H9 (cell line): ENCODE measurements around the gene TMOD1. TPM values are rescaled to one million over a fixed set of nuclear protein-coding genes. Genes with fewer than 3 reads are reported as not detected.

Experiments used
- DNase-seq: peaks from one replicate; pipeline ENCODE4 v3.0.0-alpha.2; 2017
- H2AFZ ChIP-seq: one replicate; pipeline ENCODE4 v1.6.1; 2013; ENCODE audit warnings: mild to moderate bottlenecking, low read length, control low read depth, moderate library complexity
- H2AK5ac ChIP-seq: 2 replicates; pipeline ENCODE4 v1.6.1; 2013; ENCODE audit warnings: low read length, control low read depth, mixed read lengths; ENCODE audit not compliant: insufficient read length
- H2BK120ac ChIP-seq: one replicate; pipeline ENCODE4 v1.6.1; 2013; ENCODE audit warnings: low read depth, mild to moderate bottlenecking, low read length, control low read depth, inconsistent platforms; ENCODE audit not compliant: poor library complexity, severe bottlenecking
- H2BK12ac ChIP-seq: 2 replicates; pipeline ENCODE4 v1.6.1; 2013; ENCODE audit warnings: low read length, control low read depth, mixed read lengths, low read depth; ENCODE audit not compliant: insufficient read length
- H2BK15ac ChIP-seq: 2 replicates; pipeline ENCODE4 v1.6.1; 2013; ENCODE audit warnings: low read depth, low read length, control low read depth
- H2BK20ac ChIP-seq: one replicate; pipeline ENCODE4 v1.6.1; 2013; ENCODE audit warnings: low read depth, mild to moderate bottlenecking, low read length, control low read depth, inconsistent platforms; ENCODE audit not compliant: poor library complexity, severe bottlenecking
- H2BK5ac ChIP-seq: 2 replicates; pipeline ENCODE4 v1.6.1; 2013; ENCODE audit warnings: low read length, control low read depth, mixed read lengths; ENCODE audit not compliant: insufficient read length
- H3K14ac ChIP-seq: 2 replicates; pipeline ENCODE4 v1.6.1; 2013; ENCODE audit warnings: low read length, control low read depth; ENCODE audit not compliant: insufficient read depth
- H3K18ac ChIP-seq: 2 replicates; pipeline ENCODE4 v1.6.1; 2013; ENCODE audit warnings: low read depth, mild to moderate bottlenecking, mixed read lengths, low read length, control low read depth; ENCODE audit not compliant: insufficient read length
- H3K23ac ChIP-seq: 2 replicates; pipeline ENCODE4 v1.6.1; 2013; ENCODE audit warnings: low read length, control low read depth, mixed read lengths, low read depth; ENCODE audit not compliant: insufficient read length
- H3K23me2 ChIP-seq: 2 replicates; pipeline ENCODE4 v1.6.1; 2013; ENCODE audit warnings: low read depth, mild to moderate bottlenecking, mixed read lengths, low read length, control low read depth; ENCODE audit not compliant: insufficient read length, poor library complexity, severe bottlenecking
- H3K27ac ChIP-seq: 2 replicates; pipeline ENCODE4 v1.5.1; 2013; ENCODE audit warnings: low read length, control low read depth, mixed read lengths, low read depth; ENCODE audit not compliant: insufficient read length
- H3K27me3 ChIP-seq: 2 replicates; pipeline ENCODE4 v1.6.1; 2013; ENCODE audit warnings: low read length, control low read depth, inconsistent platforms; ENCODE audit not compliant: insufficient read depth
- H3K4ac ChIP-seq: 2 replicates; pipeline ENCODE4 v1.6.1; 2013; ENCODE audit warnings: low read depth, mild to moderate bottlenecking, control low read depth, inconsistent platforms, low read length, moderate library complexity
- H3K4me1 ChIP-seq: 2 replicates; pipeline ENCODE4 v1.6.1; 2013; ENCODE audit warnings: low read length, control low read depth, inconsistent platforms; ENCODE audit not compliant: insufficient read depth
- H3K4me2 ChIP-seq: 2 replicates; pipeline ENCODE4 v1.6.1; 2013; ENCODE audit warnings: low read length, control low read depth, mixed read lengths; ENCODE audit not compliant: insufficient read length, insufficient read depth
- H3K56ac ChIP-seq: 2 replicates; pipeline ENCODE4 v1.6.1; 2013; ENCODE audit warnings: low read depth, mild to moderate bottlenecking, mixed read lengths, low read length, control low read depth; ENCODE audit not compliant: insufficient read length
- H3K79me1 ChIP-seq: 2 replicates; pipeline ENCODE4 v1.6.1; 2013; ENCODE audit warnings: low read depth, mild to moderate bottlenecking, moderate library complexity, low read length, control low read depth, inconsistent platforms; ENCODE audit not compliant: insufficient read depth, poor library complexity, severe bottlenecking
- H3K79me2 ChIP-seq: 2 replicates; pipeline ENCODE4 v1.6.1; 2013; ENCODE audit warnings: low read length, control low read depth, inconsistent platforms; ENCODE audit not compliant: insufficient read depth
- H3K9ac ChIP-seq: 2 replicates; pipeline ENCODE4 v1.6.1; 2013; ENCODE audit warnings: low read length, control low read depth, mixed read lengths; ENCODE audit not compliant: insufficient read length; ENCODE audit errors: extremely low read depth
- H3K9me3 ChIP-seq: one replicate; pipeline ENCODE4 v1.6.1; 2013; ENCODE audit warnings: low read depth, low read length, inconsistent platforms; ENCODE audit not compliant: control insufficient read depth
- H3T11ph ChIP-seq: one replicate; pipeline ENCODE4 v1.6.1; 2013; ENCODE audit warnings: mild to moderate bottlenecking, low read length, control low read depth, inconsistent platforms
- H4K20me1 ChIP-seq: one replicate; pipeline ENCODE4 v1.6.1; 2013; ENCODE audit not compliant: control insufficient read depth, insufficient read length, insufficient read depth
- H4K5ac ChIP-seq: 2 replicates; pipeline ENCODE4 v1.6.1; 2013; ENCODE audit warnings: low read depth, mild to moderate bottlenecking, mixed read lengths, low read length, control low read depth; ENCODE audit not compliant: insufficient read length
- H4K8ac ChIP-seq: replicated peaks from 2 replicates; pipeline ENCODE4 v1.6.1; 2013; ENCODE audit warnings: low read length, control low read depth, mixed read lengths, low read depth; ENCODE audit not compliant: insufficient read length
- H4K91ac ChIP-seq: 2 replicates; pipeline ENCODE4 v1.6.1; 2013; ENCODE audit warnings: low read depth, mild to moderate bottlenecking, moderate library complexity, mixed read lengths, low read length, control low read depth; ENCODE audit not compliant: insufficient read length
- H3K27ac Mint-ChIP-seq, 3 experiments: 2 replicates in 2 of 3; 3 replicates in 1 of 3; pipeline ENCODE4 v1.8.0; 2020 to 2021; ENCODE audit warnings: mixed read lengths in 3 of 3, mild to moderate bottlenecking in 1 of 3, moderate library complexity in 1 of 3
- H3K27me3 Mint-ChIP-seq: 2 replicates; pipeline ENCODE4 v1.8.0; 2021; ENCODE audit warnings: low read depth, mild to moderate bottlenecking, moderate library complexity, mixed read lengths
- H3K36me3 Mint-ChIP-seq, 3 experiments: 2 replicates in 2 of 3; 3 replicates in 1 of 3; pipeline ENCODE4 v1.8.0; 2020 to 2021; ENCODE audit warnings: low read depth in 3 of 3, mixed read lengths in 3 of 3; ENCODE audit not compliant: insufficient read depth in 1 of 3
- H3K4me1 Mint-ChIP-seq, 2 experiments: 2 replicates each; pipeline ENCODE4 v1.8.0; 2020; ENCODE audit warnings: mixed read lengths in 2 of 2
- H3K4me3 Mint-ChIP-seq, 2 experiments: 2 replicates in 1 of 2; 3 replicates in 1 of 2; pipeline ENCODE4 v1.8.0; 2020 to 2021; ENCODE audit warnings: mild to moderate bottlenecking in 2 of 2, mixed read lengths in 2 of 2, moderate library complexity in 1 of 2
- H3K9me3 Mint-ChIP-seq, 2 experiments: 2 replicates in 1 of 2; 3 replicates in 1 of 2; pipeline ENCODE4 v1.8.0; 2020; ENCODE audit warnings: mild to moderate bottlenecking in 2 of 2, mixed read lengths in 2 of 2, moderate library complexity in 1 of 2
- WGBS: extraction: QIAGEN DNeasy Blood & Tissue Kit; methylation state at CpG from one replicate; pipeline ENCODE4 v1.1.7; 2013; ENCODE audit warnings: missing lambda C conversion rate, low lambda C conversion rate, mixed read lengths; ENCODE audit not compliant: insufficient read length; ENCODE audit errors: extremely low coverage; 5-methylcytosine and 5-hydroxymethylcytosine counted together
- total RNA-seq: library from RNA; stranded (reverse); gene quantifications from 2 replicates; pipeline ENCODE4 v1.2.1, GENCODE V29; 2021
- TF ChIP-seq, protein P1 (sequence below): fragments of 200-600 bp; sonication (generic); conservative IDR thresholded peaks from 3 replicates; pipeline ENCODE4 v1.8.0; 2021; ENCODE audit warnings: antibody characterized with exemption, mild to moderate bottlenecking

TMOD1 gene
- total RNA-seq, 1 experiment from 2014 or later: 0.98 TPM

DNA sequence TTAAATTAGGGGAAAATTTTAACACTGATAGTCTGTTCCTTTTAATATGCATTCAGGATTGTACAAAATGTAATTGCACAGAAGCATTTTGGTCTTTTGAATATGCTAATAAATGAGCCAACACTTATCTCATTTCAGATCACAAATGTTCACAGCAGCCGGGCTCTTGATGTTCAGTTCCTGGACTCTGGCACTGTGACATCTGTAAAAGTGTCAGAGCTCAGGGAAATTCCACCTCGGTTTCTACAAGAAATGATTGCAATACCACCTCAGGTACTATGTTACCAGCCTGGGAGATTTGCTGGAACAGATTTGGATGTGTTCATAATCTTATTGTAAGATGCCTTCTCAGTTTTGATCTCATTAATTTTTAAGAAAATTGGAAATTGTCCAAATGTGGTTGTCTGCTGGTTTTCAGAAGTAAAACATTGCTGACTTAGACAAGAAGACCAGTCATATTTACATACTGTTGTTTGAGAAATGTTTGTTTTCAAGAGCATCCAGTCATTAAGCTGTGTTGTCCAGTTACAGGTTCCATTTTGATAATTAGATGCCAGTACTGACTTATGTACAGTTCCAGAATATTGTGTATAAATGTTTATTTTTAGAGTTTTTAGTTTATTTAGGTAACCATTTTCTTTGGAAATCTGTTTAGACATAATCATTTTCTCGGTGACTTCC is 23.0 kb upstream of the TMOD1 start:
- Histone ChIP-seq H3K27ac (no peak overlapping the region), H4K91ac (no peak overlapping the region), H3K79me2 (no peaks in the 10 kb centered on the region), H2BK15ac (no peak overlapping the region), H3K4me1 (no peaks in the 10 kb centered on the region; the same call in 1 of the 2 replicates), H3K23ac (no peak overlapping the region), H2BK12ac (no peak overlapping the region), H2BK120ac (no peak overlapping the region), H3K4ac (no peak overlapping the region), H3K9me3 (no peaks in the 10 kb centered on the region), H2BK20ac (no peak overlapping the region), H3K79me1 (no peaks in the 10 kb centered on the region), H3K27me3 (no peaks in the 10 kb centered on the region), H3K23me2 (no peaks in the 10 kb centered on the region), H2AFZ (no peak overlapping the region), H4K5ac (no peak overlapping the region), H3K56ac (no peak overlapping the region), H4K8ac (no peak overlapping the region), H3K18ac (no peak overlapping the region), H3K4me2 (no peak overlapping the region), H3K14ac (no peak overlapping the region), H4K20me1 (no peaks in the 10 kb centered on the region), H3T11ph (no peak overlapping the region), H2BK5ac (no peak overlapping the region), H3K9ac (no peak overlapping the region), H2AK5ac (no peak overlapping the region)
- Mint-ChIP-seq H3K27ac (no peak overlapping the region), H3K27me3 (no peaks in the 10 kb centered on the region), H3K9me3 (no peaks in the 10 kb centered on the region), H3K4me1 (peaks cover 0 to 4% of the 10 kb centered on the region in 2 experiments; a peak in 2 of 4 replicates), H3K4me3 (no peak overlapping the region), H3K36me3 (0 out of 7 replicates have a peak, but pooled peaks cover 0 to 5% (median 0%) of the 10 kb centered on the region in 3 experiments)
- DNase-seq: no peak
- no CpG with 5 or more reads among the region's 3 CpGs for WGBS
- TF ChIP-seq, protein P1, sequence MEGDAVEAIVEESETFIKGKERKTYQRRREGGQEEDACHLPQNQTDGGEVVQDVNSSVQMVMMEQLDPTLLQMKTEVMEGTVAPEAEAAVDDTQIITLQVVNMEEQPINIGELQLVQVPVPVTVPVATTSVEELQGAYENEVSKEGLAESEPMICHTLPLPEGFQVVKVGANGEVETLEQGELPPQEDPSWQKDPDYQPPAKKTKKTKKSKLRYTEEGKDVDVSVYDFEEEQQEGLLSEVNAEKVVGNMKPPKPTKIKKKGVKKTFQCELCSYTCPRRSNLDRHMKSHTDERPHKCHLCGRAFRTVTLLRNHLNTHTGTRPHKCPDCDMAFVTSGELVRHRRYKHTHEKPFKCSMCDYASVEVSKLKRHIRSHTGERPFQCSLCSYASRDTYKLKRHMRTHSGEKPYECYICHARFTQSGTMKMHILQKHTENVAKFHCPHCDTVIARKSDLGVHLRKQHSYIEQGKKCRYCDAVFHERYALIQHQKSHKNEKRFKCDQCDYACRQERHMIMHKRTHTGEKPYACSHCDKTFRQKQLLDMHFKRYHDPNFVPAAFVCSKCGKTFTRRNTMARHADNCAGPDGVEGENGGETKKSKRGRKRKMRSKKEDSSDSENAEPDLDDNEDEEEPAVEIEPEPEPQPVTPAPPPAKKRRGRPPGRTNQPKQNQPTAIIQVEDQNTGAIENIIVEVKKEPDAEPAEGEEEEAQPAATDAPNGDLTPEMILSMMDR: no peak
